ENCODE measurements around the gene TTYH2.

The TTYH2 gene

GRCh38 chr17:74216505-74216904 lies 3.1 kb downstream of the TTYH2 start:
- DNase-seq (ENCODE audit: low read depth) = no peak

- no peak for DNase-seq (ENCODE audit: low read depth)
These were observed 3.8 kb downstream of the TTYH2 start for GRCh38 chr17:74217037-74217730.

- DNase-seq (ENCODE audit: low read depth) = no peak
These were observed 4.5 kb downstream of the TTYH2 start for GRCh38 chr17:74217888-74218287.

- DNase-seq (ENCODE audit: low read depth) = no peak
These were observed 5.1 kb downstream of the TTYH2 start for GRCh38 chr17:74218436-74218835.

GRCh38 chr17:74219576-74220133 lies 6.3 kb downstream of the TTYH2 start:
- DNase-seq (ENCODE audit: low read depth) = no peak

GRCh38 chr17:74220219-74220618 lies 6.8 kb downstream of the TTYH2 start:
- DNase-seq (ENCODE audit: low read depth) = no peak

- no peak for DNase-seq (ENCODE audit: low read depth)
These were observed 7.8 kb downstream of the TTYH2 start for GRCh38 chr17:74220946-74221818.

- DNase-seq (ENCODE audit: low read depth) = no peak
These were observed 9.0 kb downstream of the TTYH2 start for GRCh38 chr17:74222399-74222798.

- DNase-seq (ENCODE audit: low read depth) = no peak
These were observed 10.5 kb downstream of the TTYH2 start for GRCh38 chr17:74223901-74224300.

GRCh38 chr17:74224959-74225725 lies 11.8 kb downstream of the TTYH2 start:
- no peak for DNase-seq (ENCODE audit: low read depth)

- no peak for DNase-seq (ENCODE audit: low read depth)
These were observed 12.9 kb downstream of the TTYH2 start for GRCh38 chr17:74226252-74226651.

- DNase-seq (ENCODE audit: low read depth) = no peak
These were observed 14.1 kb downstream of the TTYH2 start for GRCh38 chr17:74227271-74228080.

GRCh38 chr17:74228306-74228978 lies 15.1 kb downstream of the TTYH2 start:
- DNase-seq (ENCODE audit: low read depth) = no peak

GRCh38 chr17:74230896-74231295 lies 17.5 kb downstream of the TTYH2 start:
- no peak for DNase-seq (ENCODE audit: low read depth)

GRCh38 chr17:74231928-74232907 lies 18.8 kb downstream of the TTYH2 start:
- DNase-seq (ENCODE audit: low read depth) = no peak

GRCh38 chr17:74233937-74234336 lies 20.6 kb downstream of the TTYH2 start:
- DNase-seq (ENCODE audit: low read depth) = no peak

- DNase-seq (ENCODE audit: low read depth) = no peak
These were observed 21.1 kb downstream of the TTYH2 start for GRCh38 chr17:74234486-74234885.

- DNase-seq (ENCODE audit: low read depth) = no peak
These were observed 21.7 kb downstream of the TTYH2 start for GRCh38 chr17:74235040-74235581.

- DNase-seq (ENCODE audit: low read depth) = no peak
These were observed 22.6 kb downstream of the TTYH2 start for GRCh38 chr17:74235911-74236371.
